UCSD-AML1 (cell line): ENCODE results near the gene KLK5.
"Not testable (repeated sequence)": the region's sequence is repeated elsewhere in the genome, so short reads cannot be mapped to it uniquely, and the experiment has no call there.

ENCODE experiments used
- DNase-seq: peaks from one replicate; lab custom pipeline; 2025; ENCODE audit not compliant: unreplicated experiment; lab: John Stamatoyannopoulos, UW

KLK5 gene

DNA sequence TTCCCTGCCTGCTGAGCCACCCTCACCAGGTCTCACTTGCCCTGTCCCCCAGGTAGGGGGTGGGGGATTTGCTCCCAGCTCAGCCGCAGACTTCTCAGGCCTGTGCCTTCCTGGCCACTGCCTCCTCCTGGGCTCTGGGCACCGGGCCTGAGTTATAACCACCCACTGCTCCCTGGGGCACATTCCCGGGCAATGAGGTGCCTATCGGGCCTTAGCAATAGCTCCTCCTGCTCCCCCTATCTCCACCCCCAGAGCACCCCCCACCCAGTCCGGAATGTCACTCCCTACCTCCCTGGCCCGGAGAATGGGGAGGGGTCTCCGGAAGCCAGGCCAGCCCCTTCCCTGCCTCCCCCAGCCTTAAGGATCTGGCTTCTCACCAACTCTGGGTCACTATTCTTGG, at the start of gene KLK5:
Gene KLK5, minus strand, starts transcription at position 129 of the 400 bp plus-strand sequence. CDS start 381 bp downstream, outside the sequence.
- DNase-seq: no peak

GRCh38 chr19:51002089-51002532, 49.3 kb upstream of the KLK5 start:
- no peak for DNase-seq

GRCh38 chr19:51001515-51001914, 48.7 kb upstream of the KLK5 start, which contains the start of gene KLK8:
Gene KLK8 (minus strand): TSS chr19:51001604. CDS start chr19:51001167, 437 bp downstream.
- DNase-seq: no peak

- DNase-seq: no peak
Observed at GRCh38 chr19:51000981-51001380, 48.1 kb upstream of the KLK5 start.

GRCh38 chr19:51000426-51000825, 47.6 kb upstream of the KLK5 start:
- no peak for DNase-seq

GRCh38 chr19:50998686-50999085, 45.8 kb upstream of the KLK5 start:
- DNase-seq: no peak

DNA sequence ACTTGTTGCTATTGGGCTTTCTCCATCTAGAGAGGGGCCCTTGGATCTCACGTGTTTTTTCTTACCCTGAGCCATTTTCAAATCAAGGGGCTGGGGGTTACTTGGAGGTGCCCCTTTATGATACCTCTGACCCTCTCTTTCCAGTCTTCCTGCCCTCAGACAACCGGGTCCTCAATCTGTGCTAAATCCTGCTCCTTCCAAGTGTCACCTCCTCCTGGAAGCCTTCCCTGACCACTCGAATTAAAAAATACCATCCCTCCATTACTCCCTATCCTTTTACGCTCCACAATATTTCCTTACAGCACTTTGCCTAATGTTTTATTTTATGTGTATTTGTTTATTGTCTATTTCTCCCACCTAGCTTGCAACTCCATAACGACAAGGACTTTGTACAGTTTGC, 45.2 kb upstream of the KLK5 start:
- no peak for DNase-seq

- DNase-seq: no peak
Observed at GRCh38 chr19:50994129-50994528, 41.3 kb upstream of the KLK5 start.

- DNase-seq: no peak
Observed at GRCh38 chr19:50992666-50993035, 39.8 kb upstream of the KLK5 start.

GRCh38 chr19:50984416-50984815, 31.6 kb upstream of the KLK5 start:
- not testable (repeated sequence) for DNase-seq

DNA sequence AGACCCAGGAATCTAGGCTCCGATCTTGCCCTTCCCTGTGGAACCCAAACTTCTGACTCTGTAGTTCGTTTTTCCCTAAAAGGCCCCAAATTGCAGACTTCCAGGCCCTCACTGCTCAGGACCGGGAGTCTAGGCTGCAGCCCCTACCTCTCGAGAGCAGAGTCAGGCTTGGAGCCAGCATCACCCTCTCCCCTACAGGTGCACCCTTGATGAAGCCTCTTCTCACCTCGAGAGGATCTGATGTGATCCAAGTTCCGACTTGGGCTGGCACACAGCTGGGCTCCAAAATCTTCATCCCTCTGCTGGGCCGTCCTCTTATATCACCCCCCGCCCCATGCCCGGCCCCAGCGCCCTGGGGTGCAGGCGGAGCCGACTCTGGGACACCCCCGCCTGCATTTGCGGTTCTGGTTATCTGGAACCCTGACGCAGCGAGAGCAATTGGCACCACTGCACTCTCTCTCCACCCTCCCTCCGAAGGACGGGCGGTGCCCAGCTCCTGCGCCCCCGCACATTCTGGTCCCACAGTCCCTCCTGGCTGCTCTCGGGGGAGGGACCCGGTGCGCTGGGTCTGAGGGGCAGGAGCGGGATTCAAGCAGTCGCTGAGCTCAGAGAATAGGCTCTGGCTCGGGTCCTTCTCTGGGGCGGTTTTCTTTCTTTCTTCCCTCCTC, 30.9 kb upstream of the KLK5 start, which contains the start of gene KLK7:
Gene KLK7, minus strand, starts transcription at position 293 of the 668 bp plus-strand sequence. CDS start 1,518 bp downstream, outside the sequence.
- DNase-seq: no peak

DNA sequence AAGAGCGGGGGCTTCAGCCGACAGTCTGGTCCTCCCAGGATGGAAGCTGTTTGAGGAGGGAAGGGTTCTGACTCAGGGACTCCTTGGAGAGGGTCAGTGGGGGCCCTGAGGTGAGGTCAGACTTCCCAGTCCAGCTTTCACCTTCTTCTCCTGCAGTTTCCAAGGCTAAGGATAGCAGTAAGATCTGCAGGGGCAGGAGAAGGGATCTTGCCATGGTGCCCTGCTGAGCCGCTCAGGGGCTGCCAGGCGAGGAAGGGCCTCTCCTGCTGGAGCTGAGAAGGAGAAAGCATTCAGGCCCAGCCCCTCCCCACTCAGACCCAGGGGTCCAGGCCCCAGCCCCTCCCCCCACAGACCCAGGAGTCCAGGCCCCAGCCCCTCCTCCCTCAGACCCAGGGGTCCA, 29.3 kb upstream of the KLK5 start:
- no peak for DNase-seq

GRCh38 chr19:50981587-50982146, 28.8 kb upstream of the KLK5 start:
- DNase-seq: no peak

DNA sequence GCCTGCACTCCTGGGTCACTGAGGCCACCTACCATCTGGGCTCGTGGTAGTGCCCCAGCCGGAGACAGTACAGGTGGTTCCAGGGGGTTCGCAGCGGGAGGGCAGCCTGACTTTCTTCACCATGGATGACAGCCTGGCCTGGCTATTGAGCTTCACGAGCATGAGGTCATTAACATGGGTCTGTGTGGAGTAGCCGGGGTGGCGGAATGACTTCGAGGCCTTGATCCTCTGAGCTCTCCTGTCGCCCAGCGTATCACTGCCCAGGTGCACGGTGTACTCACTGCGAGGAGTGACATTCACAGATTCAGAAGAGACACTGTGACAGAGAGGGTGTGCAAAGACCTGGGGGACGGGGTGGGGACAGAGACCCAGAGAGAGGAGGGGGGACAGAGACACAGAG, 27.4 kb upstream of the KLK5 start:
- no peak for DNase-seq

GRCh38 chr19:50979758-50980157, 26.9 kb upstream of the KLK5 start:
- DNase-seq: no peak

DNA sequence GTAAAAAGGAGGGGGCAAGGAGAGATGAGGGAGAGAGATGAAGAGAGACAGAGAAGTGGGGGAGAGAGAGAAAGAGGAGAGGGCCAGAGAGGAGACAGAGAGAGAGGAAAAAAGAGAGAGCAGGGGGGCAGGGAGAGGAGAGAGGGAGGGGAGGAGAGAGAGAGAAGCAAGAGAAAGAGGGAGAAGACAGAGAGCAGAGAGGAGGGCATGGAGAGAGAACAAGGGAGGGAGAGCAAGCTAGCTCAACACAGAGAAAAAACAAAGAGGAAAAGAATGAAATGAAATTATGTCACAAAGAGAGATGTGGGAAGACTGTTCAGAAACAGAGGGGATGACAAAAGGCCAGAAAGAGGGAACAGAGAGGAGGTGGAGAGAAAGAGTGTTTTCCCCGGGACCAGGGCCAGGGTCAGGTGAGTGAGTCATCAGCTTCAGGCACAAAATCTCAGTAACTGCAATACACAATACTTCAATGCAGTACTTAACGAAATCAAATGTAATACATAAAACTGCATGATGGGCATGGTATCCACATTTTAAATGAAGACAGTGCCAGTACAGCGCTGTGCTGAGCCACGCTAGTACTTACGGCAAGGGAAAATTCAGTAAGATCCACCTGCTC, 26.0 kb upstream of the KLK5 start:
- no peak for DNase-seq

GRCh38 chr19:50977626-50978025, 24.8 kb upstream of the KLK5 start:
- DNase-seq: no peak

DNA sequence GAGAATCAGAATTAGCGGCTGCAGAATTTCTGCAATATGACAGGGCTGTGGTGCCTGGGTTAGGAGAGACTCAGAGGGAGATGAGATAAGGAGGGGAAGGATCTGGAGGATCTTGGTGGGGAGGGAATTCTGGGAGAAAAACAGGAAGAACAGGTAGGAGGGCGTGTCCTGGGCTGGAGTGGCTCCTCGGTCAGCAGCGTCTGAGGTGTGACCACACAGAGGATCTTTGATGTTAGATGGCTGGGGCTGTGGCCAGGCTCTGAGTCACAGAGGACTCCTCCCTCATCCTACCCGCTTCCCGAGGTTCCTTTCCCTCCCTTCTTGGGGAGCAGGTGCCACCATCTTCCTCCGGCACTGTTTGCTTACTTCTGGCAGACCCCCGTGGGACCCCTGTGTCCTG, 22.9 kb upstream of the KLK5 start:
- DNase-seq: no peak

DNA sequence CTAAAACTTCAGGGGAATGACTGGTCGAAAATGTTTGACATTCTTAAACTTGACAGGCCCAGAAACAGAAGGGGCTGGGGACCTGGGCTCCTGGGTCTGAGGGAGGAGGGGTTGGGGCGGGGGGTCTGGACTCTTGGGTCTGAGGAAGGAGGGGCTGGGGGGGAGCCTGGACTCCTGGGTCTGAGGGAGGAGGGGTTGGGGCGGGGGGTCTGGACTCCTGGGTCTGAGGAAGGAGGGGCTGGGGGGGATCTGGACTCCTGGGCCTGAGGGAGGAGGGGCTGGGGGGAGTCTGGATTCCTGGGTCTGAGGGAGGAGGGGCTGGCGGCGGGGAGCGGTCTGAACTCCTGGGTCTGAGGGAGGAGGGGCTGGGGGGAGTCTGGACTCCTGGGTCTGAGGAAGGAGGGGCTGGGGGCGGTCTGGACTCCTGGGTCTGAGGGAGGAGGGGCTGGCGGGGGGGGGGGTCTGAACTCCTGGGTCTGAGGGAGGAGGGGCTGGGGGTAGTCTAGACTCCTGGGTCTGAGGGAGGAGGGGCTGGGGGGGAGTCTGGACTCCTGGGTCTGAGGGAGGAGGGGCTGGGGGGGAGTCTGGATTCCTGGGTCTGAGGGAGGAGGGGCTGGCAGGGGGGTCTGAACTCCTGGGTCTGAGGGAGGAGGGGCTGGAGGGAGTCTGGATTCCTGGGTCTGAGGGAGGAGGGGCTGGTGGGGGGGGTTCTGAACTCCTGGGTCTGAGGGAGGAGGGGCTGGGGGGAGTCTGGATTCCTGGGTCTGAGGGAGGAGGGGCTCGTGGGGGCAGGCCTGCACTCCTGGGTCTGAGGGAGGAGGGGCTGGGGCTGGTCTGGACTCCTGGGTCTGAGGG, 22.1 kb upstream of the KLK5 start:
- no peak for DNase-seq

DNA sequence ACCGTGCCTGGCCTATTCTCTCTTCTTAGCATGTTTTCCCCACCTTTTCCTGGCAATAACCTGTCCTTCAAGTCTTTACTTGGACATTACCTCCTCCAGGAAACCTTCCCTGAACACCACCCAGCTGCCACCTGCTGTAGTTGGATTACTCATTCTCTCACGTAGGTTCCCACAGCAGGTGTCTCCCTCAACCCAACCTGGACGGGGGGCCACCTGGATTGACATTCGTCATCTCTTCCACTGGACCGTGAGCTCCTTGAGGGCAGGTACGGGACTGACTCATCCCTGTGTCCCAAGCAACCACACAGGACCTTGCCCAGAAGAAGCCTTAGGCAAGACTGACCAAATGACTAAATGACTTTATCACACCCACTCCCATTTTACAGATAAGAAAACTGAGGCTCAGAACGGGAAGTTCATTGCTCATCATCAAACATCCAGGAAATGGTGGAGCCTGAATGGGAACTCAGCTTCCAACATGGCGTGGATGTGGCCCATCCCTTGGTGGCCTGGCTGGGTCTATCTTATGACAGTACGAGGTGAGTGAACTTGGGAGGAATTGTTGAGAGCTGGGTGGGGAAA, 20.0 kb upstream of the KLK5 start:
- no peak for DNase-seq

- not testable (repeated sequence) for DNase-seq
Observed at GRCh38 chr19:50969810-50970209, 17.0 kb upstream of the KLK5 start.
